K562 (cell line): Measurements from ENCODE around the gene PAK1IP1. TPM values are rescaled to one million over a fixed set of nuclear protein-coding genes. Genes with fewer than 3 reads are reported as not detected.

Source experiments
- BRD4 ChIP-seq: fragments of 200-600 bp; sonication (generic); IDR thresholded peaks from 2 replicates; pipeline ENCODE4 v1.6.1; 2017; ENCODE audit warnings: inconsistent platforms
- HDAC1 ChIP-seq, 2 experiments: fragments of 450-650 bp; IDR thresholded peaks; 2 replicates each; pipeline ENCODE4 v1.6.1; 2016 to 2017; ENCODE audit warnings: inconsistent platforms in 1 of 2, mild to moderate bottlenecking in 1 of 2, moderate library complexity in 1 of 2
- KAT8 ChIP-seq: fragments of 450-650 bp; IDR thresholded peaks from 2 replicates; pipeline ENCODE4 v1.6.1; 2016; ENCODE audit warnings: low read depth, mild to moderate bottlenecking
- KDM4B ChIP-seq, 2 experiments: fragments of 450-650 bp in 1 of 2; sonication (generic) in 1 of 2; IDR thresholded peaks; 2 replicates each; pipeline ENCODE4 v1.6.1; 2016 to 2017; ENCODE audit warnings: borderline replicate concordance in 2 of 2, antibody characterized with exemption in 1 of 2, low read depth in 1 of 2, mild to moderate bottlenecking in 1 of 2
- SNIP1 ChIP-seq: fragments of 450-650 bp; IDR thresholded peaks from 2 replicates; pipeline ENCODE4 v1.7.1; 2017; ENCODE audit warnings: low read depth, mild to moderate bottlenecking
- SPI1 ChIP-seq: IDR thresholded peaks from 2 replicates; pipeline ENCODE4 v1.6.1; 2011; ENCODE audit warnings: low read depth, low read length, control low read depth, borderline replicate concordance
- SRSF9 ChIP-seq: fragments of 200-400 bp; formaldehyde crosslinking; IDR thresholded peaks from 2 replicates; pipeline ENCODE4 v1.6.1; 2017; ENCODE audit warnings: low read depth, low read length, borderline replicate concordance
- TGIF2 ChIP-seq: sonication (generic); formaldehyde crosslinking; IDR thresholded peaks from 2 replicates; pipeline ENCODE4 v1.8.1; 2022; ENCODE audit warnings: mild to moderate bottlenecking, missing genetic modification reagents, moderate library complexity
- ZBTB8A ChIP-seq: fragments of 450-650 bp; IDR thresholded peaks from 2 replicates; pipeline ENCODE4 v1.6.1; 2018; ENCODE audit warnings: mild to moderate bottlenecking, moderate library complexity; ENCODE audit not compliant: partially characterized antibody
- ZNF311 ChIP-seq: fragments of 250-450 bp; sonication (Bioruptor Pico); IDR thresholded peaks from 2 replicates; pipeline ENCODE4 v1.4.0; 2020; ENCODE audit warnings: mild to moderate bottlenecking, moderate library complexity
- ZNF436 ChIP-seq: fragments of 250-450, 450-650 bp; sonication (Bioruptor Pico); formaldehyde crosslinking; IDR thresholded peaks from 2 replicates; pipeline ENCODE4 v1.7.0; 2020; ENCODE audit warnings: mild to moderate bottlenecking
- polyA plus RNA-seq, 8 experiments: library from polyadenylated mRNA; depleted of rRNA in 4 of 8; stranded (reverse) in 5 of 8; unstranded in 3 of 8; fragments of >200 nt; fragmentation: Nextera tagmentation in 2 of 8; fragmentation: Illumina TruSeq in 1 of 8; extraction: Ambion mirVana in 2 of 8; extraction: Trizol in 1 of 8; gene quantifications; 2 replicates each; pipeline versions ENCODE4 v1.2.1 to v1.2.3, GENCODE V29; 2011 to 2014; ENCODE audit warnings: inconsistent platforms in 1 of 8, missing spikeins in 1 of 8
- total RNA-seq, 7 experiments: library from RNA; depleted of rRNA in 6 of 7; stranded (reverse); fragments of >200 nt in 6 of 7; fragmentation: Illumina TruSeq in 2 of 7; extraction: Trizol in 2 of 7; gene quantifications; 2 replicates each; pipeline versions ENCODE4 v1.2.1 to v1.2.3, GENCODE V29; 2011 to 2021; ENCODE audit warnings: low replicate concordance in 1 of 7
- TF ChIP-seq, protein P1 (sequence below): fragments of 250-450 bp; sonication (Bioruptor Pico); IDR thresholded peaks from 2 replicates; pipeline ENCODE4 v1.4.0; 2020
- TF ChIP-seq, protein P2 (sequence below): fragments of 450-650 bp; IDR thresholded peaks from one replicate; pipeline ENCODE4 v1.6.1; 2018; ENCODE audit warnings: mild to moderate bottlenecking, moderate library complexity; ENCODE audit not compliant: partially characterized antibody

Gene PAK1IP1
- total and polyA plus RNA-seq, 9 of the 15 experiments (the other 6 are each of a cell fraction or from before 2014, with no cell fraction given), result 50.0 to 200 (median 87.0) TPM

DNA sequence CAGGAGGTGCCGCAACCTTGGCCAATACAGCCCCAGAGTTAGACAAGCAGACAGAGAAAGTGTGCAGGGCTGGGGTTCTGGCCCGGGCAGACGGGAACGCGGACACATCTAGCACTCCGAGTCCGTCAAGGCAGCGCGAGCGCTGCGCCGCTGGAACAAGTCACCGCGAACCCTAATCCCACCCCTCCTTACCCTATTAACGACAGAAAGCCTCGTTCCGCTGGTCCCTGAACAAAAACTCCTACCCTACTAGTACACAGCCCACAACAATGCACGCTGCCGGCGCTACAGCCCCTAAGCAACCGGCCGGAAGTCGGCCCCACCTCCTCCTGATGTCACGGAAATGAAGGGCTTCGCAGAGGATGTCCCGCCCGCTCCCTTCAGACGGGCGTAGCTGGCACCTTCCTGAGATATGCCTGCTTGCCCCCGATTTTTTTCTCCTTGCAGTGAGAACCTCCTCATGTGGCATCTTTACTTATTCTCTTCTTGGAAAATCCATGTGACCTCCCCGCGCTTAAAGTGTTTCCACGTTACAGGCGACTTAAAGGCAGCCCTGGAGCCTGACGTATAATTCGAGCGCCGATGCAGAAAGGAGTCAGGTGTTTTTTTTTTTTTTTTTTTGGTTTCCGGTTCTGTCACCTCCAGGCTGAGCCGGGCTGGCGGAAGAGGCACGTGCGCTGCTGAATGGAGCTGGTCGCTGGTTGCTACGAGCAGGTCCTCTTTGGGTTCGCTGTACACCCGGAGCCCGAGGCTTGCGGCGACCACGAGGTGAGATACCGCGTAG lies at the start of gene PAK1IP1, which contains the start of gene C6orf52 (continued):
- TF ChIP-seq, protein P1, sequence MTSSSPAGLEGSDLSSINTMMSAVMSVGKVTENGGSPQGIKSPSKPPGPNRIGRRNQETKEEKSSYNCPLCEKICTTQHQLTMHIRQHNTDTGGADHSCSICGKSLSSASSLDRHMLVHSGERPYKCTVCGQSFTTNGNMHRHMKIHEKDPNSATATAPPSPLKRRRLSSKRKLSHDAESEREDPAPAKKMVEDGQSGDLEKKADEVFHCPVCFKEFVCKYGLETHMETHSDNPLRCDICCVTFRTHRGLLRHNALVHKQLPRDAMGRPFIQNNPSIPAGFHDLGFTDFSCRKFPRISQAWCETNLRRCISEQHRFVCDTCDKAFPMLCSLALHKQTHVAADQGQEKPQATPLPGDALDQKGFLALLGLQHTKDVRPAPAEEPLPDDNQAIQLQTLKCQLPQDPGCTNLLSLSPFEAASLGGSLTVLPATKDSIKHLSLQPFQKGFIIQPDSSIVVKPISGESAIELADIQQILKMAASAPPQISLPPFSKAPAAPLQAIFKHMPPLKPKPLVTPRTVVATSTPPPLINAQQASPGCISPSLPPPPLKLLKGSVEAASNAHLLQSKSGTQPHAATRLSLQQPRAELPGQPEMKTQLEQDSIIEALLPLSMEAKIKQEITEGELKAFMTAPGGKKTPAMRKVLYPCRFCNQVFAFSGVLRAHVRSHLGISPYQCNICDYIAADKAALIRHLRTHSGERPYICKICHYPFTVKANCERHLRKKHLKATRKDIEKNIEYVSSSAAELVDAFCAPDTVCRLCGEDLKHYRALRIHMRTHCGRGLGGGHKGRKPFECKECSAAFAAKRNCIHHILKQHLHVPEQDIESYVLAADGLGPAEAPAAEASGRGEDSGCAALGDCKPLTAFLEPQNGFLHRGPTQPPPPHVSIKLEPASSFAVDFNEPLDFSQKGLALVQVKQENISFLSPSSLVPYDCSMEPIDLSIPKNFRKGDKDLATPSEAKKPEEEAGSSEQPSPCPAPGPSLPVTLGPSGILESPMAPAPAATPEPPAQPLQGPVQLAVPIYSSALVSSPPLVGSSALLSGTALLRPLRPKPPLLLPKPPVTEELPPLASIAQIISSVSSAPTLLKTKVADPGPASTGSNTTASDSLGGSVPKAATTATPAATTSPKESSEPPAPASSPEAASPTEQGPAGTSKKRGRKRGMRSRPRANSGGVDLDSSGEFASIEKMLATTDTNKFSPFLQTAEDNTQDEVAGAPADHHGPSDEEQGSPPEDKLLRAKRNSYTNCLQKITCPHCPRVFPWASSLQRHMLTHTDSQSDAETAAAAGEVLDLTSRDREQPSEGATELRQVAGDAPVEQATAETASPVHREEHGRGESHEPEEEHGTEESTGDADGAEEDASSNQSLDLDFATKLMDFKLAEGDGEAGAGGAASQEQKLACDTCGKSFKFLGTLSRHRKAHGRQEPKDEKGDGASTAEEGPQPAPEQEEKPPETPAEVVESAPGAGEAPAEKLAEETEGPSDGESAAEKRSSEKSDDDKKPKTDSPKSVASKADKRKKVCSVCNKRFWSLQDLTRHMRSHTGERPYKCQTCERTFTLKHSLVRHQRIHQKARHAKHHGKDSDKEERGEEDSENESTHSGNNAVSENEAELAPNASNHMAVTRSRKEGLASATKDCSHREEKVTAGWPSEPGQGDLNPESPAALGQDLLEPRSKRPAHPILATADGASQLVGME, result 0 out of 2 replicates have a peak, but pooled peaks have one; percentile 26
- TF ChIP-seq HDAC1 (IDR thresholded peaks at IDR 0.05), result peak in 1 of 2 experiments; percentile 98; a peak in 2 of 4 replicates
- 0 out of 2 replicates have a peak, but pooled peaks have one; percentile 16 for TF ChIP-seq SPI1
- TF ChIP-seq SRSF9, result no peak
- TF ChIP-seq, protein P2, sequence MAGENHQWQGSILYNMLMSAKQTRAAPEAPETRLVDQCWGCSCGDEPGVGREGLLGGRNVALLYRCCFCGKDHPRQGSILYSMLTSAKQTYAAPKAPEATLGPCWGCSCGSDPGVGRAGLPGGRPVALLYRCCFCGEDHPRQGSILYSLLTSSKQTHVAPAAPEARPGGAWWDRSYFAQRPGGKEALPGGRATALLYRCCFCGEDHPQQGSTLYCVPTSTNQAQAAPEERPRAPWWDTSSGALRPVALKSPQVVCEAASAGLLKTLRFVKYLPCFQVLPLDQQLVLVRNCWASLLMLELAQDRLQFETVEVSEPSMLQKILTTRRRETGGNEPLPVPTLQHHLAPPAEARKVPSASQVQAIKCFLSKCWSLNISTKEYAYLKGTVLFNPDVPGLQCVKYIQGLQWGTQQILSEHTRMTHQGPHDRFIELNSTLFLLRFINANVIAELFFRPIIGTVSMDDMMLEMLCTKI, result no peak
- TF ChIP-seq KDM4B (IDR thresholded peaks at IDR 0.05; ENCODE audit: borderline replicate concordance in 2 of 2, low read depth in 1 of 2), result peak in 1 of 2 experiments; percentile 91; a peak in 1 of 4 replicates
- no peak for TF ChIP-seq ZBTB8A
- TF ChIP-seq ZNF436, result no peak
- peak; percentile 54; the same call in 1 of the 2 replicates for TF ChIP-seq SNIP1
- TF ChIP-seq ZNF311, result no peak
- TF ChIP-seq BRD4, result no peak
- TF ChIP-seq KAT8, result no peak
- TF ChIP-seq TGIF2, result no peak; the same call in 1 of the 2 replicates
